Transverse colon (tissue), 4 donors: ENCODE measurements around the gene KRTAP4-9.
"Not testable (repeated sequence)": the region's sequence is repeated elsewhere in the genome, so short reads cannot be mapped to it uniquely, and the experiment has no call there.

Experiments
- CTCF ChIP-seq, 5 experiments: fragments of 200-600 bp in 3 of 5; fragments of 450-650 bp in 2 of 5; sonication (generic) in 3 of 5; IDR thresholded peaks; 1 replicate in 2 of 5; 2 replicates in 3 of 5; pipeline ENCODE4 v1.5.1; 2016 to 2017; ENCODE audit warnings: antibody characterized with exemption in 5 of 5, inconsistent platforms in 3 of 5, mild to moderate bottlenecking in 2 of 5, moderate library complexity in 1 of 5
- EP300 ChIP-seq: sonication (generic); formaldehyde crosslinking; IDR thresholded peaks from one replicate; pipeline ENCODE4 v1.6.1; 2017; ENCODE audit warnings: antibody characterized with exemption, low read depth
- POLR2A ChIP-seq: fragments of 450-650 bp; IDR thresholded peaks from one replicate; pipeline ENCODE4 v1.6.1; 2016; ENCODE audit warnings: antibody characterized with exemption, mild to moderate bottlenecking, moderate library complexity
- POLR2AphosphoS5 ChIP-seq, 3 donors: sonication (generic); formaldehyde crosslinking; IDR thresholded peaks; one replicate each; pipeline ENCODE4 v1.6.1; 2016; ENCODE audit warnings: antibody characterized with exemption in 3 of 3

GRCh38 chr17:41119696-41120690 is 14.8 kb downstream of the KRTAP4-9 start:
- not testable (repeated sequence) for TF ChIP-seq CTCF (IDR thresholded peaks at IDR 0.05); POLR2A; POLR2AphosphoS5 (IDR thresholded peaks at IDR 0.05); EP300
